ENCODE measurements around the gene SUN2. TPM values are rescaled to one million over a fixed set of nuclear protein-coding genes. Genes with fewer than 3 reads are reported as not detected.

Gene SUN2
- total and polyA plus RNA-seq, 8 donors: 25.3 to 387 (median 117) TPM

DNA sequence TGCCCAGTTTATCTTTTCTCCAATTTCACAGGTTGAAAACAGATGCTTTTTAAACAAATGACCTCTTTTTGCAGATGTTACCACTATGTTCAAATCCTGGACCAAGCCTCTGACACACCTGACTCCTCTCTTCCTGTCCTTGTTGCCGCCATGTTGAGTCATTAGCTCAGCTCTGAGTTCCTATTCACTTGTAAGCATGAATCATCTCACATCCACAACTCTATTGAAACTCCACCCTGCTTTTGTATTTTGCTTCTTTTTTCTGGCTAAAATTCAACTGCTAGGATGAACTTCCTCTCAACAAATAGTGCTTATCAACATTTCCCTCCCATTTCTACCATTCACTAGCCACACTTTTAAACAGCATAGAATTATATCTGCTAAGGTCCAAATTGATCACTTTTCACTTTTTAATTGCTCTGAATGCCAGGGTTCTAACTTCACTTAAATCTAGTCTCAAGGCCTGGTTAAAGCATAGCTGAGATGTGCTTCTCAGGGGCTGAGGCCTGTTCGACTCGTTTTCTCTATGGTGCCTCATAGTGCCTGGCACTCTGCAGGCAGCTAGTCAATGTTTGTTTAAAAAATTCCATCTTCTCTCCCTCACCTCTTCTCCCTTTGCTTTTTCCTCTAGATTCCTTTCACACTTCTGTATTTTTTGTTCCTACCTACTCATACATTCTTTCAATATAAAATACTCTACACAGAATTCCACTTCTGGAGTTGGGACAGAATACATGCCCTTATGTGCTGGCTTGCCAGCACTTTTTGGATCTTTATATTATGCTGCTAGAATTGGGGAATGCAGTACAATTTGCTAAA lies 59.0 kb downstream of the SUN2 start:
- intact Hi-C loops (cut with DNase I; ENCODE audit: low total_unique reads): no loop called here
- peak overlapping the region in 2 of 4 donors; percentile 59 to 66 for H3K4me3 ChIP-seq
- TF ChIP-seq CTCF (IDR thresholded peaks at IDR 0.05) (no peak), POLR2AphosphoS5 (IDR thresholded peaks at IDR 0.05) (peak in 2 of 3 donors; percentile 24 to 69), EP300 (IDR thresholded peaks at IDR 0.05) (no peak), POLR2A (IDR thresholded peaks at IDR 0.05) (no peak)
- H3K27me3 ChIP-seq: no peaks in the 10 kb centered on the region
- 18 to 30% (median 23%) methylated on average over 3 of the region's 3 CpGs for WGBS, 5 donors
- H3K27ac ChIP-seq: peak overlapping the region; percentile 85 to 99 (median 98)
- peak; percentile 70 to 83 for DNase-seq
- H3K9me3 ChIP-seq: no peaks in the 10 kb centered on the region
- H3K4me1 ChIP-seq: peaks cover 52 to 76% (median 67%) of the 10 kb centered on the region in 4 donors
- H3K36me3 ChIP-seq: peaks cover 0 to 25% (median 20%) of the 10 kb centered on the region in 4 donors

GRCh38 chr22:38694940-38695339 lies 60.9 kb downstream of the SUN2 start:
- intact Hi-C loops (cut with DNase I; ENCODE audit: low total_unique reads): no loop called here
- Histone ChIP-seq H3K27me3 (no peaks in the 10 kb centered on the region), H3K9me3 (no peaks in the 10 kb centered on the region), H3K36me3 (peaks cover 0 to 42% (median 38%) of the 10 kb centered on the region in 4 donors), H3K4me3 (no peak overlapping the region), H3K27ac (peak overlapping the region; percentile 81 to 99 (median 98)), H3K4me1 (peaks cover 46 to 70% (median 63%) of the 10 kb centered on the region in 4 donors)
- TF ChIP-seq CTCF (IDR thresholded peaks at IDR 0.05) (no peak), POLR2AphosphoS5 (IDR thresholded peaks at IDR 0.05) (peak in 1 of 3 donors; percentile 20)
- WGBS, 5 donors: 50 to 71% (median 59%) methylated on average over 3 of the region's 3 CpGs
- DNase-seq: peak in 1 of 2 donors; percentile 41

GRCh38 chr22:38694049-38694448 lies 61.7 kb downstream of the SUN2 start:
- intact Hi-C loops (cut with DNase I; ENCODE audit: low total_unique reads): no loop called here
- Histone ChIP-seq H3K4me1 (peaks cover 37 to 64% (median 55%) of the 10 kb centered on the region in 4 donors), H3K27ac (peak overlapping the region in 3 of 5 donors; percentile 46 to 99 (median 96)), H3K9me3 (no peaks in the 10 kb centered on the region), H3K4me3 (no peak overlapping the region), H3K27me3 (no peaks in the 10 kb centered on the region), H3K36me3 (peaks cover under 1 to 51% (median 46%) of the 10 kb centered on the region in 4 donors)
- peak in 1 of 2 donors; percentile 43 for DNase-seq
- TF ChIP-seq POLR2A (IDR thresholded peaks at IDR 0.05): no peak
- no peak for TF ChIP-seq CTCF (IDR thresholded peaks at IDR 0.05)
- TF ChIP-seq EP300 (IDR thresholded peaks at IDR 0.05): no peak
- no peak for TF ChIP-seq POLR2AphosphoS5 (IDR thresholded peaks at IDR 0.05)
- 72 to 87% (median 82%) methylated on average over 2 of the region's 2 CpGs for WGBS, 5 donors

GRCh38 chr22:38689651-38690050 lies 66.1 kb downstream of the SUN2 start:
- 14 to 67% (median 39%) methylated on average over 1 of the region's 1 CpG for WGBS, 5 donors
- peaks cover 41 to 94% (median 90%) of the 10 kb centered on the region in 4 donors for H3K36me3 ChIP-seq

More at GRCh38 chr22:38689651-38690050, 66.1 kb downstream of the SUN2 start:
- DNase-seq: no peak
- Histone ChIP-seq H3K27me3 (no peaks in the 10 kb centered on the region), H3K27ac (no peak overlapping the region), H3K4me1 (peaks cover 0 to 21% (median 13%) of the 10 kb centered on the region in 4 donors), H3K9me3 (no peaks in the 10 kb centered on the region), H3K4me3 (no peak overlapping the region)
- TF ChIP-seq POLR2AphosphoS5 (IDR thresholded peaks at IDR 0.05) (no peak), CTCF (IDR thresholded peaks at IDR 0.05) (no peak), POLR2A (IDR thresholded peaks at IDR 0.05) (no peak), EP300 (IDR thresholded peaks at IDR 0.05) (no peak)
- intact Hi-C loops (cut with DNase I; ENCODE audit: low total_unique reads): no loop called here
